ENCODE data around the gene SH2D2A.

DNA sequence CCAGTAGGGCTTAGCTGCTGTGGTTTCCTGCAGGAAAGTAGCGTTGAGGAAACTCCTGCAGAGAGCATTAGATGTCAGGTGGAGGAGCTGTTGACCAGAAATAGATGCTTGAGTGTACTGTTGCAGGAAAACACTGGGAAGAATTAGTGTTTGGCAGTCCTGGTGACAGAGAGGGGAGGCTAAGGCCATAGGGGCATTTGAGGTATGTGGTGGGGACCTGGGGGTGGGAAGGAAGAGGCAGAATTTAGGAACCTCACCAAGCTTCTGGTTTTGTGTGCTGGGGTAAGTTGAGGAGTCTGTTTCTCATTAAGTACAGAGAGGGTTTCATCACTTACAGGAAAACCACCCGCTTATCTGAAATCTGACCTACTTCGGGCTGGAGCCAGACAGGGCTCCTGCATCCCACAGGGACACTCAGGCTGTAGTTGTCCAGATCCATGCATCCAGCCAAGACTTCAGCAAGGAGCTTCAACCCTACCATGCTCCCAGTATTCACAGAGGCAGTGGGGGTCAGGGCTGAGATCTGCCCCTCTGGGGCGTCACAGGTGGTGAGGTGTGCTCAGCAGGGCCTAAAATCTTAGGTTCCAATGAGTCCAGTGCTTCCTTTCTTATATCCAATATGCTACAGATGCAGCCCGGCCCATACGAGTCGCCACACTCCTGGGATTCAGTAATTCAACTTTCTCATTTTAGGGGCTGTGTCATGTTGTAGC is 15.1 kb downstream of the SH2D2A start:
- TF ChIP-seq EZH2 (IDR thresholded peaks at IDR 0.05; ENCODE audit: borderline replicate concordance, low read length), result no peak
- TF ChIP-seq, protein P1, sequence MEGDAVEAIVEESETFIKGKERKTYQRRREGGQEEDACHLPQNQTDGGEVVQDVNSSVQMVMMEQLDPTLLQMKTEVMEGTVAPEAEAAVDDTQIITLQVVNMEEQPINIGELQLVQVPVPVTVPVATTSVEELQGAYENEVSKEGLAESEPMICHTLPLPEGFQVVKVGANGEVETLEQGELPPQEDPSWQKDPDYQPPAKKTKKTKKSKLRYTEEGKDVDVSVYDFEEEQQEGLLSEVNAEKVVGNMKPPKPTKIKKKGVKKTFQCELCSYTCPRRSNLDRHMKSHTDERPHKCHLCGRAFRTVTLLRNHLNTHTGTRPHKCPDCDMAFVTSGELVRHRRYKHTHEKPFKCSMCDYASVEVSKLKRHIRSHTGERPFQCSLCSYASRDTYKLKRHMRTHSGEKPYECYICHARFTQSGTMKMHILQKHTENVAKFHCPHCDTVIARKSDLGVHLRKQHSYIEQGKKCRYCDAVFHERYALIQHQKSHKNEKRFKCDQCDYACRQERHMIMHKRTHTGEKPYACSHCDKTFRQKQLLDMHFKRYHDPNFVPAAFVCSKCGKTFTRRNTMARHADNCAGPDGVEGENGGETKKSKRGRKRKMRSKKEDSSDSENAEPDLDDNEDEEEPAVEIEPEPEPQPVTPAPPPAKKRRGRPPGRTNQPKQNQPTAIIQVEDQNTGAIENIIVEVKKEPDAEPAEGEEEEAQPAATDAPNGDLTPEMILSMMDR (IDR thresholded peaks at IDR 0.05; ENCODE audit: low read length), result no peak
